NCI-H82 treated with DMSO at 0.1 percent for 48 hours (cell line): Measurements from ENCODE around the gene RUNX1.

ENCODE experiments used
- DNase-seq: peaks from one replicate; lab custom pipeline; 2025; ENCODE audit not compliant: unreplicated experiment; lab: John Stamatoyannopoulos, UW

The RUNX1 gene

GRCh38 chr21:34762786-34763185 lies 286.3 kb downstream of the RUNX1 start:
- no peak for DNase-seq

DNA sequence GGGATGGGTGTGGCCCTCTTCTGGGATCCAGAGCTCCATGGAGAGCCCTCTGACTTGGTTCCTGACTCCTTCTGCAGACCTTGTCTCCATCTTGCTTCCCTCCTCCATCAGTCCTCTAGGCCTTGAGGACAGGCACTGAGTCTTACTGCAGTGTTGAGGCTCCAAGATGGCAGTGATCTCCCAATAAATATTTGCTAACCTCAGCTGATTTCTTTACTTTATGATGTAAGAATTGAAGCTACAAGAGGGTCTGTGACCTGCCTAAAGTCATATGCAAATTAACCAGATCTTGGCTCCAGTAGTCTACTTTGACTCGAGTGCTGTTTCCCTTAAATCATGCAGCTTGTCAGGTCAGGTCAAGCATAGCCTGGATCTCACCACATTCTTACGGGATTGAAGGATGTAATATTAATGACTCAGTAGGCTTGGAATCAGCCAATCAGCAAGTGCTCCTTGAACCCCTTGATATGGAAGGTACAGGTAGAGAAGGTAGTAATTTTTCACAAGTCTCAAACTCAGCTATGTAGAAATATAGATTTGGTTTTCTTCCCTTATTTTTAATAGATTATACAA lies 287.3 kb downstream of the RUNX1 start:
- no peak for DNase-seq

- no peak for DNase-seq
Measured at GRCh38 chr21:34754690-34755647, 294.1 kb downstream of the RUNX1 start.

GRCh38 chr21:34748862-34749261 lies 300.2 kb downstream of the RUNX1 start:
- DNase-seq = no peak

DNA sequence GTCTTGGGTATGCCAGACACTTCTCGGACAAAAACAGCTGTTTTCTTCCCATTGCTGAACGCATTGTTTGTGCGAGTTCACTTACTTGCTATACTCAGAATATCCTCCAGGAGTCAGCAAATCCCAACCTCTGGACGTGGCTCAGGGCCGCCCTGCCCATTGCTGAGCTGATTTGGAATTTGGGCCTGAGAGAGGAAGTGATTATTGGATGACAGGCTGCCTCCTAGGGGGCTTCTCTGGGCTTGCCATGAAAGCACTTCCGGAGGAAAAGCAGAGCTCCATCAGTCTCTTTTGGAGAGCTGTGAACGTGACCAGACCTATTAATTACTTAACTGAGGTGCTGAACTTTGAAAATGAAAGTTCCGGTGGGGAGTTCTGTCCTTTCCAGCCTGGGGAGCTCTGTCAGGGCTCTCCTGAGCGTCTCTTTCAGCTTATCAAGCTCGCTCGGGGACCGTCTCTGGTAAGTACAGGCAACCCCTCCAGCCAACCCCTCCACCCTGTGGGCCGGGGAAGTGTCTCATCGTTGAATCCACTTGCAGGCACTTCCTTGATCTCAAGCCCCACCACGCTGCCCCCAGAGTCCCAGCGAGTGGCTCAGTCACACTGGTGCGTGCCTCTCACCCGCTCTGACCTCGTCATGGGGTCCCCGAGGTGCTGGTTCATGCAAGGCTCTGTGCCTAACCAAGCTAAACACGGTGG lies 303.4 kb downstream of the RUNX1 start:
- DNase-seq = peak; percentile 61

DNA sequence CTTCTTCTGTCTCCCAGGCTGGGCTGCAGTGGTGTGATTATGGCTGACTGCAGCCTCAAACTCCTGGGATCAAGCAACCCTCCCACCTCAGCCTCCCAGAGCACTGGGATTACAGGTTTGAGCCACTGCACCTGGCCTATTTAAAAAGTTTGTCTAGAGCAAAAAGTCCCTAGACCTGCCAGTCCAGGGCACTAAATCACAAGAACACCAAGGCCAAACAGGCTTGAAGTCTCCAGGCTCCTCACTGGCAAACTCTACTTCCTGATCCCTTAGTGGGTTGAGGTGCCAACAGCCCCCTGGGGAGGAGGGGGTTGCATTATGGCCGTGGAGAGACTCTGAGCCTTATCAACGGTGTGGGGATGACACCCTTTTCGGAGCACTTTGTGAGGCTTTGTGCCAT lies 304.3 kb downstream of the RUNX1 start:
- DNase-seq = no peak

DNA sequence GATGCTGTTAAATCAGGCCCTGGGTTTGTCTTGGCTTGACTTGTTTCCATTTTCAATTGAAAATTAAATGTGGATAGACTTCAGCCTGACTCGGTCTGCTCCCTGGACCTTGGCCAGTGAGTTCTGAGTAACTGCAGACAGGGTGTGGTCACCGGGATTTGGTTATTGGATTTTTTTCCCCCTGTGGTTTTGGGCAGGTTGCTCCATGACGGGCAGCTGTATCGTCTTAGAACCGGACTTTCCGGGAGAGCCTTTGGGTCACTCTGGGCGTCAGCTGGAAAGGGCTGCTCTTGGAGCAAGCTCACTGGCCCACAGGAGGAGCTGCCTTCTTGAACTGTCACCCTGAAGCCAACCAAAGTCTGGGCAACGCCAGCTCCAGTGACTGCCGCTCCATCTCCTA lies 305.3 kb downstream of the RUNX1 start:
- DNase-seq = no peak

DNA sequence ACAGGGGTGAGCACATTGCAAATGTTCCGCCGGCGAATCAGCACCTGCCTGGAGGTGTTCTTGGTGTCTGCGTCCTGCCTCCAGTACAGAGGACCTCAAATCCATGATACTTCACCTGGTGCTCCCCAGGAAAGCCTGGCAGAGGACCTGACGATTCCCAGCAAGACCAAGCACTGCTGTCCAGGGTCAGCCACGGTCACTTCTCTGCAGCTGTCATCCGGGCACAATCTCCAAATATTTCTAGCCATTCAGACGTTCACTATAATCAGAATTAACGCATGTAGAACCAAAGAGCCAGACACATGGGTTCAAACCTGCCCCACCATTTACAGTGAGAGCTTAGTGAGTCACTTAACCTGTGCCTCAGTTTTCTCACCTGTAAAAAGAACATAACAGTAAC lies 305.8 kb downstream of the RUNX1 start:
- no peak for DNase-seq

DNA sequence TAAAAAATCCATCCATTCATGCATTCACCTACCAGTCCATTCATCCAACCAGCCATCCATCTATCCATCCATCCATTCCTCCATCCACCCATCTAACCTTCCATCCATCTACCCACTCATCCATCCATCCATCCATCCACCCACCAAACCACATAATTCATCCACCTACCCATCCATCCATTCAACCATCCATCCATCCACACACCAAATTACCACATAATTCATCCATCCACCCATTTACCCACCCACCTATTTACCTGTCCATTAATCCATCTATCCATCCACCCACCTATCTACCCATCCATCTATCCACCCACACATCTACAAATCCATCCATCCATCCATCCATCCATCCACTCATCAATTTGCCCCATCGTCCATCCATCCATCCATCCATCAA lies 308.9 kb downstream of the RUNX1 start:
- DNase-seq = no peak
